Stimulated activated naive CD8-positive, alpha-beta T cell treated with anti-CD3 and anti-CD28 coated beads, Interleukin-15, amount 100 ng/mL, for 72 hours (primary cell): Measurements from ENCODE around the gene SNCB.

Experiments used
- ATAC-seq: fragments of 150-1000 bp; cut with Tn5 transposase; 2 replicates; pipeline ENCODE4 v1.10.0; 2021; ENCODE audit warnings: mild to moderate bottlenecking, moderate library complexity
- DNase-seq, 2 donors: peaks; one replicate each; pipeline ENCODE4 v3.0.0; 2021 to 2022
- H3K27ac Mint-ChIP-seq, 2 donors: one replicate each; pipeline ENCODE4 v1.8.0; 2022; ENCODE audit warnings: mild to moderate bottlenecking in 2 of 2, mixed read lengths in 2 of 2, moderate library complexity in 2 of 2
- H3K27me3 Mint-ChIP-seq: one replicate; pipeline ENCODE4 v1.8.0; 2022; ENCODE audit warnings: mixed read lengths
- H3K4me1 Mint-ChIP-seq: one replicate; pipeline ENCODE4 v1.8.0; 2022; ENCODE audit warnings: mild to moderate bottlenecking, mixed read lengths
- H3K4me3 Mint-ChIP-seq, 2 donors: one replicate each; pipeline ENCODE4 v1.8.0; 2022; ENCODE audit warnings: mild to moderate bottlenecking in 2 of 2, mixed read lengths in 2 of 2, moderate library complexity in 1 of 2
- H3K9me3 Mint-ChIP-seq, 2 donors: one replicate each; pipeline ENCODE4 v1.8.0; 2022; ENCODE audit warnings: mixed read lengths in 2 of 2

Gene SNCB

DNA sequence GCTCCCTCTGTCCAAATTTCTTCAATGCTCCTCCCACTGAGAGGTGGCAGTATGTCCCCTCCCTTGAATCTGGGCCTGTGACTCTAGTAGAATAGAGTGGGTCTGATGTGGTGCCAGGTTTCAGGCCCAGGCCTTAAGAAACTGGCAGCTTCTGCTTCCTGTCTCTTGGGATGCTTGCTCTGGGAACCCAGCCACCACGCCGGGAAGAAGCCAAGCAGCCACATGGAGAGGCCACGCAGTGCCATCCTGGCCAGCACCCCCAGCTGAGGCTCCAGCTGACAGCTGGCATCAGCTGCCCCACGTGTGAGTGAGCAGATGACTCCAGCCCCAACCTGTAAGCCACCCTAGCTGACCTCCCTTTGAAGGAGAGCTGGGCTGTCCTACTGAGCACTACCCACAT, 9.6 kb upstream of the SNCB start:
- no peak overlapping the region for H3K4me3 Mint-ChIP-seq
- no peaks in the 10 kb centered on the region for H3K9me3 Mint-ChIP-seq
- H3K27me3 Mint-ChIP-seq = peaks cover 30% of the 10 kb centered on the region
- no peak overlapping the region for H3K27ac Mint-ChIP-seq
- H3K4me1 Mint-ChIP-seq = peaks cover 11% of the 10 kb centered on the region
- no peak for ATAC-seq
- DNase-seq = no peak

DNA sequence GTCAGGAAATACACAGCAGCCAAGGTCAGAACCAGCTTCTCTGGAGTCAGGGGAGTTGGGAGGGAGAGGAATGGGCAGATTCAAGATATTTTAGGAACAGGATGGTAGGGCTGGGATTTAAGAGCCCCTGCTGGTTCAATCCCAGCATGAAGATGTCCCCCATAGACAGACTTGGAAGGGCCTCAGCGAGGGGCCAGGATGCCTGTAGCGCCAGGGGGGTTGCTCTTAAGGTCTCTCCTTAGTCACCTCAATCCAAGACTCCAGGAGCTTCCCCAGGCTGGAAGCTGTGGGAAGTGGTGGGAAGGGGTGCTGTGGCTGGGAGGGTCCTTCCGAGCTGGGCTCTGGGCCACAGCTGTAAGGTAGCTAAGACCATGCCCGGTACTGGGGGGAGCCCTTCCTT, 8.9 kb upstream of the SNCB start:
- no peak for ATAC-seq
- DNase-seq = no peak
- Mint-ChIP-seq H3K4me3 (no peak overlapping the region), H3K27me3 (peaks cover 38% of the 10 kb centered on the region), H3K4me1 (peaks cover 11% of the 10 kb centered on the region), H3K27ac (no peak overlapping the region), H3K9me3 (no peaks in the 10 kb centered on the region)

GRCh38 chr5:176638437-176638836, 8.1 kb upstream of the SNCB start:
- no peak overlapping the region for H3K27ac Mint-ChIP-seq
- peaks cover 45% of the 10 kb centered on the region for H3K27me3 Mint-ChIP-seq
- H3K4me3 Mint-ChIP-seq = no peak overlapping the region
- ATAC-seq = no peak
- H3K4me1 Mint-ChIP-seq = peaks cover 19% of the 10 kb centered on the region
- no peaks in the 10 kb centered on the region for H3K9me3 Mint-ChIP-seq
- no peak for DNase-seq

- Mint-ChIP-seq H3K9me3 (no peaks in the 10 kb centered on the region), H3K4me3 (no peak overlapping the region), H3K27me3 (peaks cover 54% of the 10 kb centered on the region), H3K27ac (no peak overlapping the region), H3K4me1 (peaks cover 19% of the 10 kb centered on the region)
- no peak for ATAC-seq
- no peak for DNase-seq
Measured at GRCh38 chr5:176637556-176637955, 7.2 kb upstream of the SNCB start.

DNA sequence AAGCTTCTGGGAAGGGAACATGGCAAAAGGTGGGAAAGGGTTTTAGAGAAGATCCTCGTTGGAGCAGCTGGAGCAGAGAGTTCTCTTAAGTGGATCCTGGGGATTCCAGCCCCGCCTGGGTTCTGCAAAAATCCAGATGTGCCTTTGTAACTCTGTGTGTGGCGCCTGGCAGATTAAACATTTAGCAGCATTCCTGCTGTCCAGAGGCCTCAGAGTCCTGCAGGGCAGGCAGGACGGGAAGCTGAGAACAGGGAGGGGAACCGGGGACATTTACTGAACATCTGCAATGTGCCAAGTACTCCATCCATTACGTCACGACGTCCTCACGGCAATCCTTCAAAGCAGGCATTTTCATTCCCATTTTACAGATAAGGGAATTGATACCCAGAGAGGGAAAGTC, 6.1 kb upstream of the SNCB start:
- ATAC-seq = no peak
- no peak for DNase-seq
- H3K4me3 Mint-ChIP-seq = no peak overlapping the region
- peaks cover 66% of the 10 kb centered on the region for H3K27me3 Mint-ChIP-seq
- H3K9me3 Mint-ChIP-seq = no peaks in the 10 kb centered on the region
- no peak overlapping the region for H3K27ac Mint-ChIP-seq
- peaks cover 19% of the 10 kb centered on the region for H3K4me1 Mint-ChIP-seq

DNA sequence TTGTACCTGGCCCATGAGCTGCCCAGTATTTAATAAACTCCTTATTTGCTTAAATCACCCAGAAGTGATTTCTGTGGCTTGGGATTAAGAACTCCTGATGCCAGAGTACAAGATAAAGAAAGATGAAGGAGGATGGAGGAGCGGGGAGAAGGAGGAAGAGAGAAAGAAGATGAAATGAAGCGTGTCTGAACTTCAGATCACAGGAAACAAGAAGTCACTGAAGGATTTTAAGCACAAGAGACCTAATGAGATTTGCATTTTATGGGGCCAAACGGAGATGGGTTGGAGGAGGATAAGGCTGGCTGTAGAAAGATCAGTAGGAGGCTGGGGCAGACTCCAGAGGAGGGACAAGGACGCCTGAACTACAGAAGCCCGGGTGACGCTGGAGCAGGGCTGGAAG, 3.3 kb upstream of the SNCB start:
- H3K27ac Mint-ChIP-seq = no peak overlapping the region
- no peak overlapping the region for H3K4me3 Mint-ChIP-seq
- DNase-seq = no peak
- peaks cover 91% of the 10 kb centered on the region for H3K27me3 Mint-ChIP-seq
- ATAC-seq = no peak
- no peaks in the 10 kb centered on the region for H3K9me3 Mint-ChIP-seq
- peaks cover 31% of the 10 kb centered on the region for H3K4me1 Mint-ChIP-seq

DNA sequence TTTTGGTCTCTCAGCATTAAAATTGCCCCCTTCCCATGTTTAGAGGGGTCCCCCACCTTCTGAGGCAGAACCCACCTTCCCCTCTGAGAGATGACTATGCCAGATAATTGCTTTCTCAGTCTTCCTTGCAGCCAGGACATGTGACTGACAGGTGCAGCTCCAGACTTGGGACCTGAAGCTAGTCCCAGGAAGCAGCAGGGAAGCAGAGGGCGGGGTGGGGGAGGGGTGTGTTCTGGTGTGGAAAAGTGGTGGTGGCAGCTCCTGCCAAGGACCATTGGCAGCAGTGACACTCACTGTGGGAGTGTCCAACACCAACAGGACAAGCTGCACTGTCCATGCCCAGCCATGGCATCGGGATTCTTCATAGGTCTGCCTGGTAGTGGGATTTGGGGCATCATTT, 2.4 kb upstream of the SNCB start:
- Mint-ChIP-seq H3K27me3 (peaks cover 94% of the 10 kb centered on the region), H3K27ac (no peak overlapping the region), H3K4me1 (peaks cover 40% of the 10 kb centered on the region), H3K4me3 (no peak overlapping the region), H3K9me3 (no peaks in the 10 kb centered on the region)
- DNase-seq (no peak), ATAC-seq (no peak)

- Mint-ChIP-seq H3K27me3 (peaks cover 94% of the 10 kb centered on the region), H3K27ac (no peak overlapping the region), H3K9me3 (no peaks in the 10 kb centered on the region), H3K4me3 (no peak overlapping the region), H3K4me1 (peaks cover 43% of the 10 kb centered on the region)
- DNase-seq (no peak), ATAC-seq (no peak)
Measured at GRCh38 chr5:176631383-176632200, 1.3 kb upstream of the SNCB start.

DNA sequence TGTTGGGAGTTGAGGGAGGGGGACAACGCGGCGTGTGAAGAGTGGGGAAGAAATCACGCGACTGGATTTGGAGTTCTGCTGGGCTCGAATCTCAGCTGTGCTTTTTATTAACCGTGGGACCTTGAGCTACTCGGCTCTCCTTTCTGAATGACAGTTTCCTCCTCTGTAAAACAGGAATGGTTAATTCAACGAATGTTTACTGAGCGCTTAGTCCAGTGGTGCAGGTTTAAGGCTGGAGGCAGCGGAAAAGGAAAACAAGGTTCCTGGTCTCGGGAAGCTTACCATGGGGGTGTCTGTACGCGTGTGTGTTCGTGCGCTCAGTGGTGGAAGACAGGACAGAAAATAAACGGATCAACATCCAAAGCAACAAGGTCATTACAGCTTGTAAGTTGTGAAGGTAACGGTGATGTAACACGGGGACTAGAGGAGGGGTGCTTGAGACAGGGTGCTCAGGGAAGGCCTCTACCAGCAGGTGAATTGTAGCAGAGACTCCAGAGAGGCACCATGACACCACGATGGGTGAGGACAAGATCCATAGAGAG, 418 bp upstream of the SNCB start:
- Mint-ChIP-seq H3K4me3 (peak overlapping the region; percentile 33 to 62), H3K9me3 (no peaks in the 10 kb centered on the region), H3K4me1 (peaks cover 43% of the 10 kb centered on the region), H3K27me3 (peaks cover 96% of the 10 kb centered on the region), H3K27ac (no peak overlapping the region)
- ATAC-seq (no peak), DNase-seq (no peak)

DNA sequence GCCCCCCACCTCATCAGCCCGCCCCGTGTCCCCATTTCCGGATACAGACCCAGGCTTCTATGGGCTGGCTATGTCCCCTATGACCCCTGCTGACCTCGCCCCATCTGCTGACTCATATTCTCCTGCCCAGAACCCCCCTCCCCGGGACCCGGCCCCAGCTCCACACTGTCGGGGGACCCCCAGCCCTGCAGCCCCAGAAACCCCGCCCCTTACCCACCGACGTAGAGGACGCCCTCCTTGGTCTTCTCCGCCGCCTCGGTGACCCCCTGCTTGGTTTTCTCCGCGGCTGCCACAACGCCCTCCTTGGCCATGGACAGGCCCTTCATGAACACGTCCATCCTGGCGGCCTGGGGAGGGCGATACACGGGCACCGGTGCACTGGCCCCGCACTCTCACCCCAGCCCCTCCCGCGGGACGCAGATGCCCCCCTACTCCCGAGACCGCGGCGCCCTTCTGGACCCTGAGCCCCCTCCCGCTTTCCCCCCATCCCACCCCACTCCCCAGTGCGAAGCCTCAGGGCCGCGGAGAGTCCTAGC, 949 bp downstream of the SNCB start:
- H3K4me3 Mint-ChIP-seq = peak overlapping the region in 1 of 2 donors; percentile 71
- no peaks in the 10 kb centered on the region for H3K9me3 Mint-ChIP-seq
- peaks cover 43% of the 10 kb centered on the region for H3K4me1 Mint-ChIP-seq
- no peak overlapping the region for H3K27ac Mint-ChIP-seq
- DNase-seq (no peak), ATAC-seq (peak; percentile 19)
- H3K27me3 Mint-ChIP-seq = peaks cover 98% of the 10 kb centered on the region

GRCh38 chr5:176628406-176629228, 1.7 kb downstream of the SNCB start:
- H3K27me3 Mint-ChIP-seq = peaks cover 98% of the 10 kb centered on the region
- ATAC-seq (no peak), DNase-seq (no peak)
- peak overlapping the region in 1 of 2 donors; percentile 29 for H3K27ac Mint-ChIP-seq
- H3K9me3 Mint-ChIP-seq = no peaks in the 10 kb centered on the region
- H3K4me1 Mint-ChIP-seq = peaks cover 37% of the 10 kb centered on the region
- H3K4me3 Mint-ChIP-seq = no peak overlapping the region

DNA sequence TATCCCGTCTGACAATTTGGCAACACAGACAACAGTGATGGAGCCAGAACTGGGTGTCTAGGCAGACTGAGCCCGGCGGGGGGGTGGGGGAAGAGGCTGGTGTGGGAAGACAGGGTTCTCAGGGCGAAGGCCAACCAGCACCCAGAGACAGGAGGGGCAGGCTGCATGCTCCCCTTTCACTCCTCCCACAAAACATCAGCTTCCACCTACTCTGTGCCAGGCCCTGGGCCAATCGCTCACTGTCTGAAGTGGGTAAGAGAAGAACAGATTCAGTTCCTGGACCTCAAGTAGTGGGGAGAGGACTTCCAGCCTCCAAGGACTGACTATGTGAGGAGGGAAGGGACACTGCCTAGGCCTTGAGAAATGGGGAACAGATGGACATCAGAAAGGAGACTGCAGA, 2.8 kb downstream of the SNCB start:
- ATAC-seq (no peak), DNase-seq (no peak)
- H3K4me3 Mint-ChIP-seq = no peak overlapping the region
- H3K27ac Mint-ChIP-seq = no peak overlapping the region
- no peaks in the 10 kb centered on the region for H3K9me3 Mint-ChIP-seq
- H3K27me3 Mint-ChIP-seq = peaks cover 98% of the 10 kb centered on the region
- H3K4me1 Mint-ChIP-seq = peaks cover 34% of the 10 kb centered on the region

GRCh38 chr5:176626876-176627236, 3.5 kb downstream of the SNCB start:
- H3K9me3 Mint-ChIP-seq = no peaks in the 10 kb centered on the region
- H3K27me3 Mint-ChIP-seq = peaks cover 98% of the 10 kb centered on the region
- DNase-seq = no peak
- H3K27ac Mint-ChIP-seq = no peak overlapping the region
- no peak overlapping the region for H3K4me3 Mint-ChIP-seq
- H3K4me1 Mint-ChIP-seq = peaks cover 34% of the 10 kb centered on the region
- no peak for ATAC-seq

GRCh38 chr5:176625966-176626875, 4.1 kb downstream of the SNCB start:
- Mint-ChIP-seq H3K4me1 (peaks cover 34% of the 10 kb centered on the region), H3K27me3 (peaks cover 98% of the 10 kb centered on the region), H3K4me3 (no peak overlapping the region), H3K27ac (no peak overlapping the region), H3K9me3 (no peaks in the 10 kb centered on the region)
- DNase-seq = no peak
- ATAC-seq = no peak

GRCh38 chr5:176625512-176625911, 4.8 kb downstream of the SNCB start:
- peaks cover 34% of the 10 kb centered on the region for H3K4me1 Mint-ChIP-seq
- no peak overlapping the region for H3K4me3 Mint-ChIP-seq
- no peak overlapping the region for H3K27ac Mint-ChIP-seq
- DNase-seq = no peak
- peaks cover 98% of the 10 kb centered on the region for H3K27me3 Mint-ChIP-seq
- no peak for ATAC-seq
- H3K9me3 Mint-ChIP-seq = no peaks in the 10 kb centered on the region
